CD14-positive monocyte (primary cell): Measurements from ENCODE around the gene KDM3A. TPM values are rescaled to one million over a fixed set of nuclear protein-coding genes. Genes with fewer than 3 reads are reported as not detected.

Experiments used
- DNase-seq, 3 donors: peaks; one replicate each; pipeline ENCODE4 v3.0.0-alpha.2; 2011 to 2022
- H2AFZ ChIP-seq: 2 replicates; pipeline ENCODE4 v1.6.0; 2012; ENCODE audit warnings: mild to moderate bottlenecking, low read depth, low read length, inconsistent platforms; ENCODE audit not compliant: insufficient read depth, poor library complexity, severe bottlenecking
- H3K27ac ChIP-seq, 2 donors: 1 replicate in 1 of 2; 2 replicates in 1 of 2; pipeline ENCODE4 v1.5.1; 2012 to 2013; ENCODE audit warnings: low read length in 2 of 2, control low read depth in 1 of 2, inconsistent platforms in 1 of 2, low read depth in 1 of 2, mild to moderate bottlenecking in 1 of 2
- H3K27me3 ChIP-seq, 2 donors: one replicate each; pipeline versions ENCODE4 v1.6.0 to v1.6.1; 2011 to 2013; ENCODE audit warnings: low read length in 2 of 2; ENCODE audit not compliant: control insufficient read depth in 2 of 2, insufficient read depth in 2 of 2
- H3K36me3 ChIP-seq, 2 donors: replicated peaks in 1 of 2; 1 replicate in 1 of 2; 2 replicates in 1 of 2; pipeline versions ENCODE4 v1.5.1 to v1.6.1; 2012 to 2013; ENCODE audit warnings: low read length in 2 of 2, control low read depth in 1 of 2, inconsistent platforms in 1 of 2, mild to moderate bottlenecking in 1 of 2; ENCODE audit not compliant: insufficient read depth in 2 of 2, control insufficient read depth in 1 of 2
- H3K4me1 ChIP-seq, 2 donors: 1 replicate in 1 of 2; 2 replicates in 1 of 2; pipeline versions ENCODE4 v1.5.1 to v1.6.1; 2012 to 2013; ENCODE audit warnings: low read length in 2 of 2, control low read depth in 1 of 2, inconsistent platforms in 1 of 2, mild to moderate bottlenecking in 1 of 2, moderate library complexity in 1 of 2; ENCODE audit not compliant: insufficient read depth in 2 of 2, control insufficient read depth in 1 of 2
- H3K4me2 ChIP-seq: replicated peaks from 2 replicates; pipeline ENCODE3; 2012; ENCODE audit warnings: low read length, moderate library complexity, mild to moderate bottlenecking; ENCODE audit not compliant: poor library complexity, severe bottlenecking; ENCODE audit errors: extremely low read depth
- H3K4me3 ChIP-seq, 3 experiments: fragments of 200-600 bp in 1 of 3; sonication (generic) in 1 of 3; replicated peaks in 1 of 3; 1 replicate in 2 of 3; 2 replicates in 1 of 3; pipeline ENCODE4 v1.5.1; 2011 to 2013; ENCODE audit warnings: low read length in 3 of 3, mild to moderate bottlenecking in 3 of 3, control low read depth in 2 of 3, low read depth in 2 of 3, inconsistent platforms in 1 of 3, moderate library complexity in 1 of 3
- H3K79me2 ChIP-seq: 2 replicates; pipeline ENCODE4 v1.6.0; 2012; ENCODE audit warnings: mild to moderate bottlenecking, control low read depth, inconsistent platforms, low read length, moderate library complexity; ENCODE audit not compliant: insufficient read depth
- H3K9ac ChIP-seq: 2 replicates; pipeline ENCODE4 v1.6.0; 2017; ENCODE audit warnings: low read length, mild to moderate bottlenecking; ENCODE audit not compliant: insufficient read depth, poor library complexity, severe bottlenecking
- H3K9me3 ChIP-seq, 2 donors: replicated peaks in 1 of 2; 1 replicate in 1 of 2; 2 replicates in 1 of 2; pipeline versions ENCODE4 v1.5.1 to v1.6.1; 2012 to 2013; ENCODE audit warnings: low read length in 2 of 2, control low read depth in 1 of 2; ENCODE audit not compliant: control insufficient read depth in 1 of 2, insufficient read depth in 1 of 2
- H4K20me1 ChIP-seq: 2 replicates; pipeline ENCODE4 v1.6.0; 2012; ENCODE audit warnings: mild to moderate bottlenecking, low read length, control low read depth, moderate library complexity; ENCODE audit not compliant: insufficient read depth
- H3K27ac Mint-ChIP-seq, 7 donors: one replicate each; pipeline ENCODE4 v1.8.0; 2020; ENCODE audit warnings: mild to moderate bottlenecking in 7 of 7, mixed read lengths in 7 of 7, moderate library complexity in 6 of 7, inconsistent platforms in 2 of 7
- H3K27me3 Mint-ChIP-seq, 3 donors: one replicate each; pipeline ENCODE4 v1.8.0; 2021 to 2022; ENCODE audit warnings: low read depth in 3 of 3, mild to moderate bottlenecking in 3 of 3, mixed read lengths in 3 of 3, moderate library complexity in 3 of 3, inconsistent platforms in 1 of 3
- H3K36me3 Mint-ChIP-seq, 2 donors: one replicate each; pipeline ENCODE4 v1.8.0; 2020; ENCODE audit warnings: mixed read lengths in 2 of 2, inconsistent platforms in 1 of 2, mild to moderate bottlenecking in 1 of 2
- H3K4me1 Mint-ChIP-seq: one replicate; pipeline ENCODE4 v1.8.0; 2020; ENCODE audit warnings: mild to moderate bottlenecking, mixed read lengths
- H3K4me3 Mint-ChIP-seq, 2 donors: one replicate each; pipeline ENCODE4 v1.8.0; 2020; ENCODE audit warnings: mild to moderate bottlenecking in 2 of 2, mixed read lengths in 2 of 2, moderate library complexity in 1 of 2
- H3K9me3 Mint-ChIP-seq, 7 donors: one replicate each; pipeline ENCODE4 v1.8.0; 2020 to 2022; ENCODE audit warnings: mixed read lengths in 7 of 7, mild to moderate bottlenecking in 6 of 7, moderate library complexity in 6 of 7, inconsistent platforms in 2 of 7
- WGBS: methylation state at CpG from one replicate; pipeline ENCODE4 v1.1.5; 2013; ENCODE audit warnings: missing lambda C conversion rate; ENCODE audit not compliant: insufficient coverage; 5-methylcytosine and 5-hydroxymethylcytosine counted together
- intact Hi-C, 2 donors: fragments of 100-400 bp; cut with micrococcal nuclease; formaldehyde crosslinking; loops; one replicate each; pipeline versions ENCODE4 v1.15.0 to v1.15.1; 2023
- polyA plus RNA-seq, 3 donors: library from polyadenylated mRNA; depleted of rRNA in 1 of 3; unstranded in 2 of 3; stranded (reverse) in 1 of 3; fragments of 300-500 nt in 2 of 3; fragments of >200 nt in 1 of 3; fragmentation: Illumina TruSeq in 2 of 3; gene quantifications; 1 replicate in 2 of 3; 2 replicates in 1 of 3; pipeline ENCODE4 v1.2.3, GENCODE V29; 2012 to 2021
- TF ChIP-seq, protein P1 (sequence below): fragments of 200-600 bp; IDR thresholded peaks from one replicate; pipeline ENCODE4 v1.8.0; 2022; ENCODE audit warnings: antibody characterized with exemption, mild to moderate bottlenecking

The KDM3A gene
- polyA plus RNA-seq, 3 donors = 3.3 to 21.2 (median 7.4) TPM

GRCh38 chr2:86489542-86489941 lies 48.4 kb downstream of the KDM3A start:
- DNase-seq = no peak
- Histone ChIP-seq H3K27ac (no peak overlapping the region), H3K79me2 (no peaks in the 10 kb centered on the region), H2AFZ (no peak overlapping the region), H3K27me3 (no peaks in the 10 kb centered on the region), H3K9ac (no peak overlapping the region), H3K4me1 (no peaks in the 10 kb centered on the region), H3K4me3 (no peak overlapping the region), H3K36me3 (peaks cover 91 to 100% of the 10 kb centered on the region in 2 donors), H3K4me2 (no peak overlapping the region), H3K9me3 (no peaks in the 10 kb centered on the region), H4K20me1 (no peaks in the 10 kb centered on the region)
- Mint-ChIP-seq H3K4me3 (no peak overlapping the region), H3K4me1 (no peaks in the 10 kb centered on the region), H3K27ac (no peak overlapping the region), H3K36me3 (peaks cover 85 to 94% of the 10 kb centered on the region in 2 donors), H3K9me3 (peaks cover 0 to under 1% (median 0%) of the 10 kb centered on the region in 7 donors), H3K27me3 (no peaks in the 10 kb centered on the region)
- intact Hi-C loops = no loop called here
- WGBS = 100% methylated on average over 2 of the region's 3 CpGs
- TF ChIP-seq, protein P1, sequence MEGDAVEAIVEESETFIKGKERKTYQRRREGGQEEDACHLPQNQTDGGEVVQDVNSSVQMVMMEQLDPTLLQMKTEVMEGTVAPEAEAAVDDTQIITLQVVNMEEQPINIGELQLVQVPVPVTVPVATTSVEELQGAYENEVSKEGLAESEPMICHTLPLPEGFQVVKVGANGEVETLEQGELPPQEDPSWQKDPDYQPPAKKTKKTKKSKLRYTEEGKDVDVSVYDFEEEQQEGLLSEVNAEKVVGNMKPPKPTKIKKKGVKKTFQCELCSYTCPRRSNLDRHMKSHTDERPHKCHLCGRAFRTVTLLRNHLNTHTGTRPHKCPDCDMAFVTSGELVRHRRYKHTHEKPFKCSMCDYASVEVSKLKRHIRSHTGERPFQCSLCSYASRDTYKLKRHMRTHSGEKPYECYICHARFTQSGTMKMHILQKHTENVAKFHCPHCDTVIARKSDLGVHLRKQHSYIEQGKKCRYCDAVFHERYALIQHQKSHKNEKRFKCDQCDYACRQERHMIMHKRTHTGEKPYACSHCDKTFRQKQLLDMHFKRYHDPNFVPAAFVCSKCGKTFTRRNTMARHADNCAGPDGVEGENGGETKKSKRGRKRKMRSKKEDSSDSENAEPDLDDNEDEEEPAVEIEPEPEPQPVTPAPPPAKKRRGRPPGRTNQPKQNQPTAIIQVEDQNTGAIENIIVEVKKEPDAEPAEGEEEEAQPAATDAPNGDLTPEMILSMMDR = no peak

- DNase-seq = no peak
- Histone ChIP-seq H3K36me3 (peaks cover 84 to 97% of the 10 kb centered on the region in 2 donors), H3K9ac (no peak overlapping the region), H3K4me2 (no peak overlapping the region), H2AFZ (no peak overlapping the region), H3K27me3 (no peaks in the 10 kb centered on the region), H3K4me1 (no peaks in the 10 kb centered on the region), H4K20me1 (no peaks in the 10 kb centered on the region), H3K4me3 (no peak overlapping the region), H3K79me2 (no peaks in the 10 kb centered on the region), H3K9me3 (no peaks in the 10 kb centered on the region), H3K27ac (no peak overlapping the region)
- Mint-ChIP-seq H3K9me3 (peaks cover 0 to 5% (median 3%) of the 10 kb centered on the region in 7 donors), H3K4me1 (no peaks in the 10 kb centered on the region), H3K27me3 (no peaks in the 10 kb centered on the region), H3K27ac (no peak overlapping the region), H3K4me3 (no peak overlapping the region), H3K36me3 (peaks cover 83 to 94% of the 10 kb centered on the region in 2 donors)
- intact Hi-C loops = no loop called here
- 100% methylated on average over 2 of the region's 4 CpGs for WGBS
- TF ChIP-seq, protein P1 = no peak
These were observed 49.1 kb downstream of the KDM3A start for GRCh38 chr2:86490245-86490644.
